ENCODE data around the gene MCUR1. TPM values are rescaled to one million over a fixed set of nuclear protein-coding genes. Genes with fewer than 3 reads are reported as not detected.

MCUR1 gene
- total and polyA plus RNA-seq, 10 of the 15 experiments (the other 5 are each of a cell fraction or from before 2014, with no cell fraction given) = 4.4 to 43.9 (median 18.3) TPM

- H3K4me3 ChIP-seq = no peak overlapping the region
- POLR2A ChIA-PET = interaction anchor here (1.6 kb wide), 1 partner anchor 409 kb away, joined by 3 read pairs; no protein-coding TSS in a partner anchor
- TF ChIP-seq MTA2 (IDR thresholded peaks at IDR 0.05; ENCODE audit: low read depth) (peak; percentile 63), CEBPZ (IDR thresholded peaks at IDR 0.05; ENCODE audit: low read depth, low read length) (no peak), PKNOX1 (IDR thresholded peaks at IDR 0.05) (no peak), HDAC6 (IDR thresholded peaks at IDR 0.05; ENCODE audit: unreplicated experiment) (no peak), ZBED1 (IDR thresholded peaks at IDR 0.05; ENCODE audit: borderline replicate concordance) (peak; percentile 45; the same call in 1 of the 2 replicates), KAT2A (conservative IDR thresholded peaks at IDR 0.05; ENCODE audit: control insufficient read depth, low read depth, low read length) (no peak), JUNB (IDR thresholded peaks at IDR 0.05) (peak; percentile 91), ZSCAN29 (IDR thresholded peaks at IDR 0.05) (no peak), YY1 (IDR thresholded peaks at IDR 0.05; ENCODE audit: low read depth, low read length) (peak; percentile 92), IKZF1 (conservative IDR thresholded peaks at IDR 0.05) (peak; percentile 51), GABPA (IDR thresholded peaks at IDR 0.05; ENCODE audit: low read depth) (no peak), FOXM1 (IDR thresholded peaks at IDR 0.05; ENCODE audit: low read depth, low read length) (peak; percentile 35; the same call in 1 of the 2 replicates), MYB (IDR thresholded peaks at IDR 0.05; ENCODE audit: borderline replicate concordance, low read depth, low read length) (no peak), ESRRA (IDR thresholded peaks at IDR 0.05; ENCODE audit: low read length) (no peak), DPF2 (IDR thresholded peaks at IDR 0.05) (peak; percentile 65), NFIC (IDR thresholded peaks at IDR 0.05; ENCODE audit: low read depth, low read length) (peak; percentile 79; the same call in 1 of the 2 replicates), BHLHE40 (IDR thresholded peaks at IDR 0.05; ENCODE audit: borderline replicate concordance in 1 of 2, low read depth in 2 of 2, low read length in 1 of 2) (no peak), ZNF384 (IDR thresholded peaks at IDR 0.05; ENCODE audit: borderline replicate concordance, low read depth, low read length) (no peak)
- TF ChIP-seq, protein P1, sequence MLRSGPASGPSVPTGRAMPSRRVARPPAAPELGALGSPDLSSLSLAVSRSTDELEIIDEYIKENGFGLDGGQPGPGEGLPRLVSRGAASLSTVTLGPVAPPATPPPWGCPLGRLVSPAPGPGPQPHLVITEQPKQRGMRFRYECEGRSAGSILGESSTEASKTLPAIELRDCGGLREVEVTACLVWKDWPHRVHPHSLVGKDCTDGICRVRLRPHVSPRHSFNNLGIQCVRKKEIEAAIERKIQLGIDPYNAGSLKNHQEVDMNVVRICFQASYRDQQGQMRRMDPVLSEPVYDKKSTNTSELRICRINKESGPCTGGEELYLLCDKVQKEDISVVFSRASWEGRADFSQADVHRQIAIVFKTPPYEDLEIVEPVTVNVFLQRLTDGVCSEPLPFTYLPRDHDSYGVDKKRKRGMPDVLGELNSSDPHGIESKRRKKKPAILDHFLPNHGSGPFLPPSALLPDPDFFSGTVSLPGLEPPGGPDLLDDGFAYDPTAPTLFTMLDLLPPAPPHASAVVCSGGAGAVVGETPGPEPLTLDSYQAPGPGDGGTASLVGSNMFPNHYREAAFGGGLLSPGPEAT (IDR thresholded peaks at IDR 0.05; ENCODE audit: low read depth) = 0 out of 2 replicates have a peak, but pooled peaks have one; percentile 19
Observed at GRCh38 chr6:13763740-13764381, 50.5 kb downstream of the MCUR1 start.

More at GRCh38 chr6:13763740-13764381, 50.5 kb downstream of the MCUR1 start:
- peak; percentile 84 for FAIRE-seq
- SMC1A ChIA-PET (ENCODE audit: uncharacterized antibody, unreplicated experiment) = interaction anchor here (1.0 to 2.0 kb wide), 5 partner anchors 17 to 310 kb away, joined by 3 to 4 read pairs (median 4); no protein-coding TSS in a partner anchor
- Histone ChIP-seq H2AFZ (ENCODE audit: control insufficient read depth, low read depth, low read length) (peak overlapping the region; percentile 34; the same call in 1 of the 2 replicates), H3K9ac (ENCODE audit: control insufficient read depth, insufficient read depth, low read length) (no peak overlapping the region), H4K20me1 (ENCODE audit: control insufficient read depth, insufficient read depth) (no peaks in the 10 kb centered on the region), H3K27ac (ENCODE audit: control insufficient read depth, insufficient read depth) (no peak overlapping the region), H3K4me2 (ENCODE audit: control insufficient read depth, insufficient read depth) (peak overlapping the region; percentile 59), H3K79me2 (ENCODE audit: control insufficient read depth, insufficient read depth, low read length) (no peaks in the 10 kb centered on the region), H3K27me3 (replicated peaks in 1 of 2; ENCODE audit: control insufficient read depth in 2 of 2, insufficient read depth in 2 of 2, low read length in 1 of 2) (peaks cover 0 to 2% of the 10 kb centered on the region in 2 experiments; a peak in 2 of 4 replicates), H3K4me1 (ENCODE audit: control insufficient read depth, insufficient read depth, low read length) (peaks cover 23% of the 10 kb centered on the region), H3K36me3 (ENCODE audit: control insufficient read depth in 2 of 2, insufficient read depth in 2 of 2, low read length in 1 of 2) (no peaks in the 10 kb centered on the region), H3K9me3 (replicated peaks; ENCODE audit: control insufficient read depth, insufficient read depth, low read length) (peaks cover 3% of the 10 kb centered on the region; the same call in 2 of the 3 replicates)
- RAD21 ChIA-PET (ENCODE audit: unreplicated experiment) = interaction anchor here (0.6 to 1.3 kb wide), 3 partner anchors 51 to 149 kb away, joined by 3 read pairs; partner anchors contain the start of gene NOL7
- 12% methylated on average over 5 of the region's 5 CpGs for WGBS (ENCODE audit: insufficient coverage, insufficient replicate concordance, low lambda C conversion rate, missing lambda C conversion rate)
- intact Hi-C loops (cut with micrococcal nuclease; ENCODE audit: unreplicated experiment) (loop anchor here (2.0 kb wide), 1 partner anchor 51 kb away; no protein-coding TSS in a partner anchor), in situ Hi-C loops (cut with MboI) (no loop called here)
- CTCF ChIA-PET = interaction anchor here (1.1 to 1.2 kb wide), 2 partner anchors 32 to 366 kb away, joined by 3 read pairs; no protein-coding TSS in a partner anchor
- peak; percentile 89 for ATAC-seq
- no TSS peak for BruUV-seq (replicated peaks)
- DNase-seq (ENCODE audit: low read depth, low spot score) = peak; percentile 49

Measured in GM12878 (cell line).